Uterus (tissue), 2 donors: ENCODE results near the gene TLL1.

Experiments used
- POLR2A ChIP-seq, 2 donors: fragments of 450-650 bp; IDR thresholded peaks; one replicate each; pipeline ENCODE4 v1.6.1; 2016; ENCODE audit warnings: antibody characterized with exemption in 2 of 2, mild to moderate bottlenecking in 1 of 2, moderate library complexity in 1 of 2
- TF ChIP-seq, protein P1 (sequence below), 4 experiments: fragments of 200-600 bp in 2 of 4; fragments of 450-650 bp in 2 of 4; sonication (generic) in 2 of 4; IDR thresholded peaks; one replicate each; pipeline ENCODE4 v1.5.1; 2016 to 2019; ENCODE audit warnings: antibody characterized with exemption in 4 of 4, mild to moderate bottlenecking in 2 of 4, moderate library complexity in 1 of 4

DNA sequence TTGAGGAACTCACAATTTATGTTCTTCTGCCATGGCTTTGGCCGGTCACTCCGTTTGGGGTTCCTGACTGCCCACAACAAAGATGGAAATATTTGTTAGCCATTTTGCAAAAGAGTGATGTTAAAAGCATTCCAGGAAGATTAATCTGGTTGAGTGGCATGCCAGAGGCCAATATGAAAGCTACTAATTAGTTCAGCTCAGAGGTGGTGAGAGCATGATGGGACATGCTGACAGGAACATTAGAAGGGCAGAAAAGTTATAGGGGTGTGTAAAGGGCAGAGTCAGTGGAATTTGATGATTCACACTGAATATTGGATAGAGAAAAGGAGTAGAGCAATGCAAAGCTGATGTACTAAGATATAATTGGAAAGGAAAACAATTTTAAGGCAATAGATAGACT lies 94.4 kb downstream of the TLL1 start:
- TF ChIP-seq POLR2A (IDR thresholded peaks at IDR 0.05): no peak
- TF ChIP-seq, protein P1, sequence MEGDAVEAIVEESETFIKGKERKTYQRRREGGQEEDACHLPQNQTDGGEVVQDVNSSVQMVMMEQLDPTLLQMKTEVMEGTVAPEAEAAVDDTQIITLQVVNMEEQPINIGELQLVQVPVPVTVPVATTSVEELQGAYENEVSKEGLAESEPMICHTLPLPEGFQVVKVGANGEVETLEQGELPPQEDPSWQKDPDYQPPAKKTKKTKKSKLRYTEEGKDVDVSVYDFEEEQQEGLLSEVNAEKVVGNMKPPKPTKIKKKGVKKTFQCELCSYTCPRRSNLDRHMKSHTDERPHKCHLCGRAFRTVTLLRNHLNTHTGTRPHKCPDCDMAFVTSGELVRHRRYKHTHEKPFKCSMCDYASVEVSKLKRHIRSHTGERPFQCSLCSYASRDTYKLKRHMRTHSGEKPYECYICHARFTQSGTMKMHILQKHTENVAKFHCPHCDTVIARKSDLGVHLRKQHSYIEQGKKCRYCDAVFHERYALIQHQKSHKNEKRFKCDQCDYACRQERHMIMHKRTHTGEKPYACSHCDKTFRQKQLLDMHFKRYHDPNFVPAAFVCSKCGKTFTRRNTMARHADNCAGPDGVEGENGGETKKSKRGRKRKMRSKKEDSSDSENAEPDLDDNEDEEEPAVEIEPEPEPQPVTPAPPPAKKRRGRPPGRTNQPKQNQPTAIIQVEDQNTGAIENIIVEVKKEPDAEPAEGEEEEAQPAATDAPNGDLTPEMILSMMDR (IDR thresholded peaks at IDR 0.05): no peak
